ENCODE data around the gene SETD7.

SETD7 gene

DNA sequence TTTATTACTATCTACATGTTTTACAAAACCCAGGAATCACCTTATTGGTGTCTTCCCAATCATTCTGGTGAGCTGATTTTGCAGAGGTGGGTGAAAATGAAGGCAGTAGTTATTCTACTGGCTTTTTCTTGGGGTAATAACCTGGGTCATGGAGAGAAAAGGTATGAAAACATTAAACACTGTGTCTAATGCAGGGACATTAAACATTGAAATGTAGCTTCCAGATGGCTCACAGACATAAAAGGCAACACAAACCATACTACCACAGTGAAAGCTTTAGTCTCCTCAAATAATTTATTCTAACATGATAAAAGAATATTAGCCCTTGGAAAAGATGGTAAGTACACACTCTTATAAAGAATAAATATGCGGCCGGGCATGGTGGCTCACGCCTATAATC is 8.0 kb downstream of the SETD7 start:
- Histone ChIP-seq H3K4me2 (ENCODE audit: low read length) (no peak overlapping the region), H3K9me3 (ENCODE audit: control insufficient read depth, low read length) (no peaks in the 10 kb centered on the region), H2AFZ (no peak overlapping the region), H3K27me3 (ENCODE audit: control insufficient read depth, insufficient read depth, low read length) (no peaks in the 10 kb centered on the region), H3K9ac (no peak overlapping the region), H3K27ac (no peak overlapping the region), H3K79me2 (no peaks in the 10 kb centered on the region), H3K4me3 (ENCODE audit: low read depth, low read length) (no peak overlapping the region), H3K4me1 (no peaks in the 10 kb centered on the region), H3K36me3 (ENCODE audit: control insufficient read depth, insufficient read depth, low read length) (no peaks in the 10 kb centered on the region)
- TF ChIP-seq, protein P1, sequence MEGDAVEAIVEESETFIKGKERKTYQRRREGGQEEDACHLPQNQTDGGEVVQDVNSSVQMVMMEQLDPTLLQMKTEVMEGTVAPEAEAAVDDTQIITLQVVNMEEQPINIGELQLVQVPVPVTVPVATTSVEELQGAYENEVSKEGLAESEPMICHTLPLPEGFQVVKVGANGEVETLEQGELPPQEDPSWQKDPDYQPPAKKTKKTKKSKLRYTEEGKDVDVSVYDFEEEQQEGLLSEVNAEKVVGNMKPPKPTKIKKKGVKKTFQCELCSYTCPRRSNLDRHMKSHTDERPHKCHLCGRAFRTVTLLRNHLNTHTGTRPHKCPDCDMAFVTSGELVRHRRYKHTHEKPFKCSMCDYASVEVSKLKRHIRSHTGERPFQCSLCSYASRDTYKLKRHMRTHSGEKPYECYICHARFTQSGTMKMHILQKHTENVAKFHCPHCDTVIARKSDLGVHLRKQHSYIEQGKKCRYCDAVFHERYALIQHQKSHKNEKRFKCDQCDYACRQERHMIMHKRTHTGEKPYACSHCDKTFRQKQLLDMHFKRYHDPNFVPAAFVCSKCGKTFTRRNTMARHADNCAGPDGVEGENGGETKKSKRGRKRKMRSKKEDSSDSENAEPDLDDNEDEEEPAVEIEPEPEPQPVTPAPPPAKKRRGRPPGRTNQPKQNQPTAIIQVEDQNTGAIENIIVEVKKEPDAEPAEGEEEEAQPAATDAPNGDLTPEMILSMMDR (IDR thresholded peaks at IDR 0.05): no peak

DNA sequence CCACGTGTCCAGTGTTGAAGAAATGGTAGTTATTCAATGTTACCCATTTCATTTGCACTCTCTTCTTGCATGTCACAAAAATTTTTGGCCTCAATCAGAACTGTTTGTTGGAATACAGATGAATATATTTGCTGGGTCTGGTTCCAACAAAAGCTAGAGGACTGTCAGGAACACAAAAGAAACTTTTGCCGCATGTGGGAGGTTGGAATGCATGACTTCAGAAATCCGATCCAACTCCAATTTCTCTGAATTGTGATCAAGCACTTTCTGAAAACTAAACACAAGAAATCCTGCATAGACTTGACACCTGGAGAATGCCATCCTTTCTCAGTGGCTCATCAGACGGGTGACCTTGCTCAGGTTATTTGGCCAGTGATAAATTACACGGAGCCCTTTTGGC is 15.4 kb downstream of the SETD7 start:
- H3K79me2 ChIP-seq: no peaks in the 10 kb centered on the region
- no peaks in the 10 kb centered on the region for H3K27me3 ChIP-seq (ENCODE audit: control insufficient read depth, insufficient read depth, low read length)
- no peak overlapping the region for H3K4me2 ChIP-seq (ENCODE audit: low read length)
- no peaks in the 10 kb centered on the region for H3K4me1 ChIP-seq
- H3K9ac ChIP-seq: no peak overlapping the region
- TF ChIP-seq, protein P1 (IDR thresholded peaks at IDR 0.05): no peak
- H3K4me3 ChIP-seq (ENCODE audit: low read depth, low read length): no peak overlapping the region
- no peaks in the 10 kb centered on the region for H3K9me3 ChIP-seq (ENCODE audit: control insufficient read depth, low read length)
- no peaks in the 10 kb centered on the region for H3K36me3 ChIP-seq (ENCODE audit: control insufficient read depth, insufficient read depth, low read length)
- H2AFZ ChIP-seq: no peak overlapping the region
- no peak overlapping the region for H3K27ac ChIP-seq

DNA sequence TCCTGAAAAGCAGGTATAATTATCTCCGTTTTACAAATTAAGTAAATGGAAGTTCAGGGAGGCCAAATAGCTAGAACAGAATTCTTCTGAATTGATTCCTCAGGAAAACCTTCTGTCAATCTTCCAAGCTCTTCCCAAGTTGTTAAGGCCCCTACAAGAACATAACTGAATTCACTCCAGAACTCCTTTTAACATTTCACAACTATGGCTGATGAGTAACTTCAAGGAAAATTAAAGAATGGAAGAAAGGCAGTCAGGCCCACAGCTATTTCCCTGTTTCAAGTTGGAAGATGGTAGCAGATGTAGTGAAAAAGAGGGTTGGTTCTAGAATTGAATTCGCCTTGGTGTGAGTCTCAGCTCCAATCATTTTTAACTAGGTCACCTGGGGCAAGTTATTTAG is 15.9 kb downstream of the SETD7 start:
- no peaks in the 10 kb centered on the region for H3K9me3 ChIP-seq (ENCODE audit: control insufficient read depth, low read length)

DNA sequence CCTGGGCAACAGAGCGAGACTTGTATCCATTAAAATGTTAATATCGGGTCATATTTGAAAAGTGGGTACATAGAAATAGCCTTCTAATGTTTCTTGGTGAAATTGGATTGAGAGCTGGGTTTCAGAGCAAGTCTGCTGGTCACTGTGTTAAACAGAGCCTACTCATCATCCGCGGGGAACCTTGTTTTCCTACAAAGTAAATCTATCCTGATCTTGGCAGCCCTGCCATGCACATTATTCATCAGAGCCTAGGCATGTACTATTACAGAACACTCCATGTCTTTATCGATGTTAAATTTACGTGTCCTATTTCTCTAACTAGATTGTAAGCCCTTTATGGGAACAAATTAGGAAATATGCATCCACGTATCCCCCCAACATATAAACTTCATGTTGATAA is 18.7 kb downstream of the SETD7 start:
- H3K27me3 ChIP-seq (ENCODE audit: control insufficient read depth, insufficient read depth, low read length): no peaks in the 10 kb centered on the region
- no peaks in the 10 kb centered on the region for H3K4me1 ChIP-seq
- TF ChIP-seq, protein P1 (IDR thresholded peaks at IDR 0.05): no peak
- H3K27ac ChIP-seq: no peak overlapping the region
- H3K4me2 ChIP-seq (ENCODE audit: low read length): no peak overlapping the region
- no peaks in the 10 kb centered on the region for H3K9me3 ChIP-seq (ENCODE audit: control insufficient read depth, low read length)
- H3K9ac ChIP-seq: no peak overlapping the region
- no peak overlapping the region for H2AFZ ChIP-seq
- H3K79me2 ChIP-seq: peaks cover 2% of the 10 kb centered on the region
- H3K36me3 ChIP-seq (ENCODE audit: control insufficient read depth, insufficient read depth, low read length): no peaks in the 10 kb centered on the region
- no peak overlapping the region for H3K4me3 ChIP-seq (ENCODE audit: low read depth, low read length)

More for the DNA sequence above, 15.9 kb downstream of the SETD7 start:
- Histone ChIP-seq H3K36me3 (ENCODE audit: control insufficient read depth, insufficient read depth, low read length) (no peaks in the 10 kb centered on the region), H3K4me1 (no peaks in the 10 kb centered on the region), H2AFZ (no peak overlapping the region), H3K79me2 (no peaks in the 10 kb centered on the region), H3K4me2 (ENCODE audit: low read length) (no peak overlapping the region), H3K9ac (no peak overlapping the region), H3K27me3 (ENCODE audit: control insufficient read depth, insufficient read depth, low read length) (no peaks in the 10 kb centered on the region), H3K4me3 (ENCODE audit: low read depth, low read length) (no peak overlapping the region), H3K27ac (no peak overlapping the region)
- TF ChIP-seq, protein P1 (IDR thresholded peaks at IDR 0.05): no peak

DNA sequence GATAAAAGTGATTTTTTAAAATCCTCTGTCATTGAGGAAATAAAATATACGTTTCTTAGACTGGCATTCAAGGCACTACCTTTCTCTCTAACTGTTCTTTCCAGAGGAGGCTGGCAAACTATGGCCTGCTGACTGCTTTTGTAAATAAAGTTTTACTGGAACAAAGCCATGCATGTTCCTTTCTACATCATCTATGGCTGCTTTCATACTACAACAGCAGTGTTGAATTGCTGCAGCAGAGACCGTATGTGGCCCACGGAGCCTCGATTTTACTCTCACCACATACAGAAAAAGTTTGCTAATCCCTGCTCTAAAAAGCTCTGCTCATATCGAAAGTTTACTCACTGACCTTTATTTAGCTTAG is 20.2 kb downstream of the SETD7 start:
- Histone ChIP-seq H3K4me3 (ENCODE audit: low read depth, low read length) (no peak overlapping the region), H3K9ac (no peak overlapping the region), H3K27me3 (ENCODE audit: control insufficient read depth, insufficient read depth, low read length) (no peaks in the 10 kb centered on the region)

More for the DNA sequence above, 20.2 kb downstream of the SETD7 start:
- H3K27ac ChIP-seq: no peak overlapping the region
- no peaks in the 10 kb centered on the region for H3K9me3 ChIP-seq (ENCODE audit: control insufficient read depth, low read length)
- H3K79me2 ChIP-seq: peaks cover 2% of the 10 kb centered on the region
- no peaks in the 10 kb centered on the region for H3K36me3 ChIP-seq (ENCODE audit: control insufficient read depth, insufficient read depth, low read length)
- TF ChIP-seq, protein P1 (IDR thresholded peaks at IDR 0.05): no peak
- H3K4me2 ChIP-seq (ENCODE audit: low read length): no peak overlapping the region
- H2AFZ ChIP-seq: no peak overlapping the region
- H3K4me1 ChIP-seq: no peaks in the 10 kb centered on the region
